CD4-positive, alpha-beta T cell treated with Interleukin-4 for 4 hours (primary cell): ENCODE measurements around the gene BSX.

Experiments used
- DNase-seq: peaks from one replicate; pipeline ENCODE4 v3.0.0-alpha.2; 2020

BSX gene

DNA sequence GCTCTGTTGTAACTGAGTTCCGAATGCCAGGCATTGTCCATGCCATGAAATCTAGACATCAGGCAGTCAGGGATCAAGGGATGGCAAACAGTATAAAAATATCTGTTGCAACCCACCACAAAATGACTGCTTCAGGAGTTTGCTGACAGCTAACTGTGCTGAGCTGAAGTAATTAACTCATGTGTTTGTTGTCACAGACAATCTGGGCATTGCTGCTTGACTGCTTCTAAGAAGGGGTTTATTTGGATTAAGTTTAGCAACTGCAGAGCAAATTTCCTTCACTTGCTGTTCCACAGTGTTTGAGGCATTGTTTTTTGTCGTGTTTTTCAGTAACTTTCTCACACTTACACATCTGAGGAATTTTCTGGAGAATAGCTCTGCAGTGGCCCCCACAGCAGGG lies 30.4 kb downstream of the BSX start:
- DNase-seq: no peak

DNA sequence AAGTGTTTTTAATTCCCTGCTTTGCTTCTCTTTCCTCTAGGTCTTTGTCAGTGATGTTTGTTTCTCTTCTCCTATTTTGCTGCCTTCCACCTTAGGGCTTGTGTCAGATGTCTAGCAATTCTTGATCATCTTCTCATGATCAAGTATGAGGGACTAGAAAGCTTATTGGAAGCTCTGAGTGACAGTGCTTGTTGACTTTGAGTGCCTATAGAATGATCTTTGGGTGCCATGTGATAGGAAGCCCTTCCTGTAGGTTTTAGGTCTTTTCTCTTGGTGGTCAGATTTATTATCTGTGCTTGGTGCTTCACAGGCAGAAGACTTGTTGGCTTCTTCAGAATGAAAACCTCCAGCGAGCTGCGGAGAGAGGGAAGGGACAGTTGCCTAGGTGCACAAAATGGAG lies 43.1 kb downstream of the BSX start:
- DNase-seq: no peak

DNA sequence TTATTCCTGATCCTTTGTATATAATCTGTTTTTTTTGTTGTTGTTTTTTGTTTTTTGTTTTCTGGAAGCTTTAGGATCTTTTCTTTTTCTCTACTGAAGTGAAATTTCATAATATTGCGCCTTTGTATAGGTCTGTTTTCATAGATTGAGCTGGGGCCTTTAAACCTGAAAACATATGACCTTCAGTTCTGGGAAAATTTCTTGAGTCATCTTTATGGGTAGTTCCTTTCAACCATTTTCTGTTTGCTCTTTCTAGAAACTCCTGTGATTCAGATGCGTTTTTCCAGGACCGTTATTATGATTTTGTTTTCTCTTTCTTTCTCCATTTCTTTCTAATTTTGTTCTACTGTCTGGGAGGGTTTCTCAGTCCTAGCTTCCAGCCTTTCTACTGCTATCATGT lies 43.7 kb downstream of the BSX start:
- no peak for DNase-seq

DNA sequence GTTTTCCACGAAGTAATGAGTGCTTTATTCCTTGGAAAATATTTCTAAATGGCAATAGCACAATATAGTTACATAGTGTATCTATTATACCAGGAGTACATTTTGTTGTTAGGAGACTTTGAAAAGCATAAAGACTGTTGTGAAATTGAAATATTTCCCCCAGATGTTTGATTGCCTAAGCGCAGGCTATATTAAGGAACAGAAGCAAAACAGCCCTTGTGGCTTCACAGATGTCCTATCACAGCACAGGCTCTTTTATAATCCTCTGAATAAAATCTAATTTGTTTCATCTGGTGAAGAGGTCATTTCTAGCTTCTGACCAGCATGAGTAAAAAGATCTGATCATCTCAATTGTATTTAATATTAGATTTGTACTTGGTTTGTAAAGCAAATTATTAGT lies 48.2 kb downstream of the BSX start:
- DNase-seq: no peak

DNA sequence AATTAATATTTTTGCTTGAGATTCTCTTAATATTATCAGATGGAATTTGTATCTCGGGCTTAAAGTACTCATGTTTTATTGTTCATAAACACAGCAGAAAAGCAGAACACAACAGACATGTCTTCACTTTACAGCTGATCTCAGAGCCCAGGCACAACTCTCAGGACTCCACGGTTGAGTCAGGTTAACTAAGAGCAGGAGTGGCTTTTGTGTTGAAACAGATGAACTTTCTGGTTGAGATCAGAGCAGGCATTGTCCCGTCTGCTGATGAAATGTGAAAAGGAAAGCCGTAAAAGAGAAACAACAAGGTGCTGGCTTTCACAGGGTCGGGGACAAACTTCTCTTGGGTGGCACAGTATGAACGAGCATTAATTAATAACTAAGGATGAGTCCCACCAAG lies 50.1 kb downstream of the BSX start:
- no peak for DNase-seq
